PC-3 (cell line): Measurements from ENCODE around the gene SMOC2. TPM values are rescaled to one million over a fixed set of nuclear protein-coding genes. Genes with fewer than 3 reads are reported as not detected.
"Not testable (repeated sequence)": the region's sequence is repeated elsewhere in the genome, so short reads cannot be mapped to it uniquely, and the experiment has no call there.

ENCODE experiments used
- ATAC-seq: fragments of 200-7000 bp; cut with Tn5 transposase; 2 replicates; pipeline ENCODE4 v1.9.1; 2020; ENCODE audit warnings: mild to moderate bottlenecking, moderate library complexity
- BruUV-seq: library from RNA; stranded (reverse); fragments of 400-500 nt; replicated peaks from 2 replicates; lab custom pipeline; 2021; lab: Mats Ljungman, UMichigan
- CTCF ChIA-PET: fragments of 300-600 bp; sonication (Branson Sonifier 250); formaldehyde crosslinking; loops from one replicate; lab custom pipeline; 2022; ENCODE audit warnings: antibody characterized with exemption; lab: Charles Lee
- POLR2A ChIA-PET: fragments of 300-600 bp; sonication (Branson Sonifier 250); formaldehyde crosslinking; loops from one replicate; lab custom pipeline; 2022; ENCODE audit warnings: antibody characterized with exemption; ENCODE audit not compliant: unreplicated experiment; lab: Charles Lee
- DNase-seq: peaks from one replicate; pipeline ENCODE4 v3.0.0-alpha.2; 2015
- H2AFZ ChIP-seq: fragments of 300-600 bp; sonication (generic); 2 replicates; pipeline ENCODE4 v1.6.0; 2016; ENCODE audit warnings: antibody characterized with exemption, low read length
- H3F3A ChIP-seq: fragments of 300-600 bp; sonication (generic); one replicate; pipeline ENCODE4 v1.6.0; 2017; ENCODE audit warnings: antibody characterized with exemption, low read length, control low read depth, mild to moderate bottlenecking; ENCODE audit not compliant: unreplicated experiment
- H3K27ac ChIP-seq: fragments of 300-600 bp; sonication (generic); 2 replicates; pipeline ENCODE4 v1.5.1; 2016; ENCODE audit warnings: mild to moderate bottlenecking, low read length
- H3K27me3 ChIP-seq: fragments of 300-600 bp; sonication (generic); 2 replicates; pipeline ENCODE4 v1.6.1; 2016; ENCODE audit warnings: low read length, mixed read lengths
- H3K36me3 ChIP-seq: fragments of 300-600 bp; sonication (generic); 2 replicates; pipeline ENCODE4 v1.6.1; 2016; ENCODE audit warnings: low read depth, mixed run types, low read length, mixed read lengths
- H3K4me1 ChIP-seq: fragments of 300-600 bp; sonication (generic); 2 replicates; pipeline ENCODE4 v1.5.1; 2016; ENCODE audit warnings: low read length; ENCODE audit not compliant: insufficient read depth
- H3K4me2 ChIP-seq: fragments of 300-600 bp; sonication (generic); 2 replicates; pipeline ENCODE4 v1.6.0; 2016; ENCODE audit warnings: low read length
- H3K4me3 ChIP-seq: fragments of 300-600 bp; sonication (generic); 2 replicates; pipeline ENCODE4 v1.5.1; 2016; ENCODE audit warnings: mild to moderate bottlenecking, low read length, mixed read lengths
- H3K79me2 ChIP-seq: fragments of 300-600 bp; sonication (generic); 2 replicates; pipeline ENCODE4 v1.6.1; 2017; ENCODE audit warnings: low read length, mixed read lengths
- H3K9ac ChIP-seq: fragments of 300-600 bp; sonication (generic); 2 replicates; pipeline ENCODE4 v1.6.0; 2016; ENCODE audit warnings: mild to moderate bottlenecking, low read length
- H3K9me2 ChIP-seq: fragments of 300-600 bp; sonication (generic); replicated peaks from 2 replicates; pipeline ENCODE4 v1.6.1; 2016; ENCODE audit warnings: mixed run types, low read length, mixed read lengths
- H3K9me3 ChIP-seq: fragments of 300-600 bp; sonication (generic); 2 replicates; pipeline ENCODE4 v1.6.1; 2016; ENCODE audit warnings: low read length, mixed read lengths
- H4K20me1 ChIP-seq: fragments of 300-600 bp; sonication (generic); 2 replicates; pipeline ENCODE4 v1.6.1; 2016; ENCODE audit warnings: low read length, mixed read lengths
- CTCF ChIP-seq: fragments of 300-600 bp; sonication (generic); conservative IDR thresholded peaks from 2 replicates; pipeline ENCODE4 v1.5.1; 2017; ENCODE audit warnings: antibody characterized with exemption, low read depth, mild to moderate bottlenecking, low read length
- EZH2 ChIP-seq: fragments of 300-600 bp; sonication (generic); IDR thresholded peaks from one replicate; pipeline ENCODE4 v1.6.1; 2017; ENCODE audit warnings: antibody characterized with exemption, mild to moderate bottlenecking, low read length; ENCODE audit not compliant: unreplicated experiment
- EZH2phosphoT487 ChIP-seq: fragments of 300-600 bp; sonication (generic); IDR thresholded peaks from 2 replicates; pipeline ENCODE4 v1.6.1; 2018; ENCODE audit warnings: mild to moderate bottlenecking, antibody characterized with exemption, low read length, borderline replicate concordance
- intact Hi-C: fragments of 100-400 bp; cut with micrococcal nuclease; formaldehyde crosslinking; loops from 2 replicates; pipeline ENCODE4 v1.9.0; 2023
- total RNA-seq: library from RNA; depleted of rRNA; stranded (reverse); fragments of >200 nt; gene quantifications from 2 replicates; pipeline ENCODE4 v1.2.3, GENCODE V29; 2014

The SMOC2 gene
- total RNA-seq, 1 experiment from 2014 or later: not detected

DNA sequence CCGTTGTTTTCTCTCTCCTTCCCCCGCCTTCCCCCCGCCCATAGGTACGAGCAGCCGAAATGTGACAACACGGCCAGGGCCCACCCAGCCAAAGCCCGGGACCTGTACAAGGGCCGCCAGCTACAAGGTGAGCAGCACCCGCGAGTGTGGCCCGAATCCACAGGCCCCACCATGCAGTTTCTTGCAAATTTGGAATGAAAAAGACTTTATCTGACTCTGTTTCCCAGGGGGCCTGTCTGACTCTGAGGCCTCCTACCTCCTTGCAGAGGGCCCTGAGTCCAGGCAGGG lies 167.1 kb downstream of the SMOC2 start:
- no peaks in the 10 kb centered on the region for H3K9me3 ChIP-seq
- no peaks in the 10 kb centered on the region for H4K20me1 ChIP-seq
- no peaks in the 10 kb centered on the region for H3K4me1 ChIP-seq
- H3K9me2 ChIP-seq: no peaks in the 10 kb centered on the region
- H3K27me3 ChIP-seq: peaks cover 10% of the 10 kb centered on the region; the same call in 1 of the 2 replicates
- no peaks in the 10 kb centered on the region for H3F3A ChIP-seq
- no peak overlapping the region for H2AFZ ChIP-seq
- no peak overlapping the region for H3K9ac ChIP-seq
- TF ChIP-seq EZH2phosphoT487 (no peak), CTCF (no peak), EZH2 (no peak)
- BruUV-seq: no TSS peak
- H3K36me3 ChIP-seq: no peaks in the 10 kb centered on the region
- no peak overlapping the region for H3K4me2 ChIP-seq
- H3K4me3 ChIP-seq: no peak overlapping the region
- CTCF ChIA-PET: no interaction called here
- H3K27ac ChIP-seq: no peak overlapping the region
- intact Hi-C loops: no loop called here
- POLR2A ChIA-PET: no interaction called here
- ATAC-seq: no peak
- DNase-seq: no peak
- H3K79me2 ChIP-seq: no peaks in the 10 kb centered on the region

GRCh38 chr6:168609026-168609685 lies 168.2 kb downstream of the SMOC2 start:
- Histone ChIP-seq H3K4me1 (no peaks in the 10 kb centered on the region), H4K20me1 (no peaks in the 10 kb centered on the region), H3K36me3 (no peaks in the 10 kb centered on the region), H3K27ac (no peak overlapping the region), H2AFZ (no peak overlapping the region), H3F3A (no peaks in the 10 kb centered on the region), H3K79me2 (no peaks in the 10 kb centered on the region), H3K4me2 (no peak overlapping the region), H3K9me3 (no peaks in the 10 kb centered on the region), H3K9ac (no peak overlapping the region), H3K9me2 (no peaks in the 10 kb centered on the region), H3K27me3 (peaks cover 10% of the 10 kb centered on the region; the same call in 1 of the 2 replicates), H3K4me3 (no peak overlapping the region)
- no peak for TF ChIP-seq EZH2
- TF ChIP-seq CTCF: no peak
- TF ChIP-seq EZH2phosphoT487: no peak
- no peak for ATAC-seq
- ChIA-PET CTCF (no interaction called here), POLR2A (no interaction called here)
- intact Hi-C loops: no loop called here
- no TSS peak for BruUV-seq
- DNase-seq: no peak

DNA sequence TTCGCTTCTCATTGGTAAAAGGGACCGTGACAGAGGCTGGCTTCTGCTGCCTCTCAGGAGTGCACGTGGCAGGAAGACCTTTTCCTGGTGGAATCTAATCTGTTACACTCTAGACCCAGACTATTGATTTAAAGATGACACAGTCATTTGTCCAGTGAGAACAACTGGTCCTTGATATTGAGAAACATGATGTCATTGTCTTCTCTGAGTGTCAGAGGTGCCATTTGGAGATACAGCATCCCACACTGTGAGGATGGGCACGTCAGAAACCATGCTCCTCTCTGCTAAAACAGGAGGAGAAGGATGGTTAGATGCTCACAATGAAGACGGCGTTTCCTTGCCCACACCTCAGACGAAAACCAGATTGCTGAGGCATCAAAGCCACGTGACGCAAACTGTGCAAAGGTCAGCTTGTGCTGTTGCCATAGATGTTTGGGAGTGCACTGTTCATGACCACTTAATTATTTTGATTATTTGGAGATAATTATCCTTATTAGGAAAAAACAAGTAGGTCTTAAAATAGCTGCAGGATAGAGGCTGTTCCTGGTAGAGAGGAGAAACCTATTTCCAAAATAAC lies 169.0 kb downstream of the SMOC2 start:
- BruUV-seq: no TSS peak
- no peaks in the 10 kb centered on the region for H3F3A ChIP-seq
- no peaks in the 10 kb centered on the region for H3K4me1 ChIP-seq
- ChIA-PET POLR2A (no interaction called here), CTCF (no interaction called here)
- no peak overlapping the region for H2AFZ ChIP-seq
- no peaks in the 10 kb centered on the region for H3K9me2 ChIP-seq
- H3K79me2 ChIP-seq: no peaks in the 10 kb centered on the region
- no peaks in the 10 kb centered on the region for H4K20me1 ChIP-seq
- no peak overlapping the region for H3K4me2 ChIP-seq
- intact Hi-C loops: no loop called here
- no peaks in the 10 kb centered on the region for H3K36me3 ChIP-seq
- no peaks in the 10 kb centered on the region for H3K9me3 ChIP-seq
- ATAC-seq: no peak
- no peak overlapping the region for H3K9ac ChIP-seq
- no peak overlapping the region for H3K4me3 ChIP-seq
- no peak for DNase-seq
- TF ChIP-seq EZH2phosphoT487 (no peak), EZH2 (no peak), CTCF (no peak)
- H3K27me3 ChIP-seq: 0 out of 2 replicates have a peak, but pooled peaks cover 3% of the 10 kb centered on the region
- H3K27ac ChIP-seq: no peak overlapping the region

- H3K27ac ChIP-seq, H3K9ac ChIP-seq, H3K4me3 ChIP-seq, H4K20me1 ChIP-seq, H3K79me2 ChIP-seq, H2AFZ ChIP-seq, ATAC-seq, H3K4me1 ChIP-seq, BruUV-seq, H3K4me2 ChIP-seq, intact Hi-C loops, POLR2A ChIA-PET, H3F3A ChIP-seq, H3K9me2 ChIP-seq, DNase-seq, H3K36me3 ChIP-seq, H3K27me3 ChIP-seq, H3K9me3 ChIP-seq, CTCF ChIA-PET: not testable (repeated sequence)
Measured at GRCh38 chr6:168610966-168611365, 170.0 kb downstream of the SMOC2 start.
